ENCODE data around the gene ODAD4. TPM values are rescaled to one million over a fixed set of nuclear protein-coding genes. Genes with fewer than 3 reads are reported as not detected.

Gene ODAD4
- total RNA-seq, 1 donor from 2014 or later, result 1.0 TPM

Other genes starting within 250 kb of the ODAD4 start
- 974 TPM for gene EIF1, start 241.7 kb upstream of the ODAD4 start, total RNA-seq
- gene GAST, start 218.3 kb upstream of the ODAD4 start, total RNA-seq, result not detected
- 0.58 TPM for gene HAP1, start 196.0 kb upstream of the ODAD4 start, total RNA-seq
- 109 TPM for gene JUP, start 143.9 kb upstream of the ODAD4 start, total RNA-seq
- 9.5 TPM for gene P3H4, start 118.7 kb upstream of the ODAD4 start, total RNA-seq
- 34.5 TPM for gene FKBP10, start 117.6 kb upstream of the ODAD4 start, total RNA-seq
- gene NT5C3B, start 94.4 kb upstream of the ODAD4 start, total RNA-seq, result 36.5 TPM
- gene KLHL10, start 92.8 kb upstream of the ODAD4 start, total RNA-seq, result 0.29 TPM
- 12.6 TPM for gene KLHL11, start 65.2 kb upstream of the ODAD4 start, total RNA-seq
- gene ACLY, start 11.7 kb upstream of the ODAD4 start, total RNA-seq, result 112 TPM
- gene CNP, start 36.2 kb downstream of the ODAD4 start, total RNA-seq, result 51.1 TPM
- gene DNAJC7, start 86.8 kb downstream of the ODAD4 start, total RNA-seq, result 75.9 TPM
- gene NKIRAS2, start 89.5 kb downstream of the ODAD4 start, total RNA-seq, result 28.8 TPM
- 0.72 TPM for gene C17orf113, start 120.0 kb downstream of the ODAD4 start, total RNA-seq
- gene ZNF385C, start 167.9 kb downstream of the ODAD4 start, total RNA-seq, result 0.78 TPM
- gene DHX58, start 182.1 kb downstream of the ODAD4 start, total RNA-seq, result 27.5 TPM
- gene KAT2A, start 190.8 kb downstream of the ODAD4 start, total RNA-seq, result 45.3 TPM
- gene HSPB9, start 192.2 kb downstream of the ODAD4 start, total RNA-seq, result not detected
- 154 TPM for gene RAB5C, start 224.4 kb downstream of the ODAD4 start, total RNA-seq